Coronary artery (tissue), 2 donors: Measurements from ENCODE around the gene GRK1.

ENCODE experiments used
- DNase-seq: peaks from one replicate; pipeline ENCODE4 v3.0.0-alpha.2; 2017; ENCODE audit warnings: low spot score
- H3K27ac ChIP-seq, 2 donors: fragments of 200-600 bp; sonication (generic); one replicate each; pipeline ENCODE4 v1.5.1; 2016 to 2019
- H3K4me3 ChIP-seq: fragments of 200-600 bp; sonication (generic); 2 replicates; pipeline ENCODE4 v1.5.1; 2016; ENCODE audit warnings: mild to moderate bottlenecking, moderate library complexity
- TF ChIP-seq, protein P1 (sequence below): fragments of 200-600 bp; sonication (generic); IDR thresholded peaks from one replicate; pipeline ENCODE4 v1.5.1; 2019; ENCODE audit warnings: antibody characterized with exemption

The GRK1 gene

DNA sequence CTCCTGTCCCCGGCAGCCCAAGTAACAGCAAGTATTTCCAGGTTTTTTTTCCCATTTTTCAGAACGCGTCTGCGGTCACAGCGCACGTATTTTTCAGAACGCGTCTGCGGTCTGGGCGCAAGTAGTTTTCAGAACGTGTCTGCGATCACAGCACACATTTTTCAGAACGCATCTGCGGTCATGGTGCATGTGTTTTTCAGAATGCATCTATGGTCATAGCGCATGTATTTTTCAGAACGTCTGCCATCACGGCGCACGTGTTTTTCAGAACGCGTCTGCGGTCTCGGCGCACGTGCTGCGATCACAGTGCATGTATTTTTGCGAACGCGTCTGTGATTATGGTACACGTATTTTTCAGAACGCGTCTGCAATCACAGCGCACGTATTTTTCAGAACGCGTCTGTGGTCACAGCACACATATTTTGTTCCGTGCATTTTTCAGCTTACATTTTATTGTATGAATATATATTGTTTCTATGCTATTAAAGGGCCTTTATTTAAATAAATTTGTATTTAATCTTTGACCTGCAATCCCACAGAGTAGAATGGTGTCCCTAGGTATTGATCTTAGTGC lies 28.8 kb upstream of the GRK1 start:
- H3K4me3 ChIP-seq, result no peak overlapping the region
- DNase-seq, result peak; percentile 35
- no peak overlapping the region for H3K27ac ChIP-seq
- TF ChIP-seq, protein P1, sequence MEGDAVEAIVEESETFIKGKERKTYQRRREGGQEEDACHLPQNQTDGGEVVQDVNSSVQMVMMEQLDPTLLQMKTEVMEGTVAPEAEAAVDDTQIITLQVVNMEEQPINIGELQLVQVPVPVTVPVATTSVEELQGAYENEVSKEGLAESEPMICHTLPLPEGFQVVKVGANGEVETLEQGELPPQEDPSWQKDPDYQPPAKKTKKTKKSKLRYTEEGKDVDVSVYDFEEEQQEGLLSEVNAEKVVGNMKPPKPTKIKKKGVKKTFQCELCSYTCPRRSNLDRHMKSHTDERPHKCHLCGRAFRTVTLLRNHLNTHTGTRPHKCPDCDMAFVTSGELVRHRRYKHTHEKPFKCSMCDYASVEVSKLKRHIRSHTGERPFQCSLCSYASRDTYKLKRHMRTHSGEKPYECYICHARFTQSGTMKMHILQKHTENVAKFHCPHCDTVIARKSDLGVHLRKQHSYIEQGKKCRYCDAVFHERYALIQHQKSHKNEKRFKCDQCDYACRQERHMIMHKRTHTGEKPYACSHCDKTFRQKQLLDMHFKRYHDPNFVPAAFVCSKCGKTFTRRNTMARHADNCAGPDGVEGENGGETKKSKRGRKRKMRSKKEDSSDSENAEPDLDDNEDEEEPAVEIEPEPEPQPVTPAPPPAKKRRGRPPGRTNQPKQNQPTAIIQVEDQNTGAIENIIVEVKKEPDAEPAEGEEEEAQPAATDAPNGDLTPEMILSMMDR, result no peak

DNA sequence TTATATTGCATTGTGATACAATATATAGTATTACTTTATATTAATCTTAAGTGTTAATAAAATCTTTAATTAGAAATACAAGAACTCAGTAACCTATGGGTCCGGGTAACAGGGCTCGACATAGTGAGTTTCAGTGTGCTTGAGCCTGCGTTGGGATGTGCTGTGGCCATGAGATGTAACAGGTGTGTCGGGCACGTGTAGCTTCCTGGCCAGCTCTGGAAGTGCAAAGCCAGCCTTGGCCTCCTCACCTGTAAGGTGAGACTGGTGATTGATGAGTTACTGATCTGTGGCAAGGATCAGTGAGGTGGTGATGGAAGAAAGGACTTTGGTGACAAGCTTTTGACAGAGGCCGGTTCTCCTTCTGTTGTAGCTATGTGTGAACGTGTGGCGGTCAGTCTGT lies 28.2 kb upstream of the GRK1 start:
- no peak overlapping the region for H3K27ac ChIP-seq
- H3K4me3 ChIP-seq, result no peak overlapping the region
- peak; percentile 14 for DNase-seq
- TF ChIP-seq, protein P1, result no peak

DNA sequence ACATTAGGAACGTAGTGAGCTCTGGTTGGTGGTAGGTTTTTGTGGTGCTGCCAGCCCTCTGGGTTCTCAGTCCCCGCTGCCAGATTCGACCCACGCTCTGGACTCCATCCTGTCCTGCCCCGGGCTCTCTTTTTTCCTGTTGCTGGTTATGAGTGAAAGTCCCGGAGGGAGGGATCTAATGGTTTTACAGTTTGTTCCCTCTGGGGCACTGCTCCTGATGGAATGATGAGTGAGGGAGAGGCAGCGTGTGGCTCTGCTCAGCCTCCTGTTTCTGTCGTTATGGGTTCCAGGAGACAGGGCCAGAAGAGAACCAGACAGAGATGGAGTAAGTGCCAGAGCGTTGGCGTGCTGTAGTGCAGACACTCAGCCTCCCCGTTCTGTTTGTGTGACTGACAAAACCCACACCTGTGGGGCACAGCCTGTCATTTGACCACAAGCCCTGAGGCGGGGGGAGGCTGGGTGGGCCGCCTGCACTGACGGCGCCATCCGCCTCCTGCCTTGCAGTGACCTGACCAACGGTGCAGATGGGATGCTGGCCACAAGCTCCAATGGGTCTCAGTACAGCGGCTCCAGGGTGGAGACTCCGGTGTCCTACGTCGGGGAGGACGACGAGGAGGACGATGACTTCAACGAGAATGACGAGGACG lies 27.3 kb upstream of the GRK1 start:
- TF ChIP-seq, protein P1, result no peak
- no peak overlapping the region for H3K4me3 ChIP-seq
- no peak overlapping the region for H3K27ac ChIP-seq
- DNase-seq, result peak; percentile 55

DNA sequence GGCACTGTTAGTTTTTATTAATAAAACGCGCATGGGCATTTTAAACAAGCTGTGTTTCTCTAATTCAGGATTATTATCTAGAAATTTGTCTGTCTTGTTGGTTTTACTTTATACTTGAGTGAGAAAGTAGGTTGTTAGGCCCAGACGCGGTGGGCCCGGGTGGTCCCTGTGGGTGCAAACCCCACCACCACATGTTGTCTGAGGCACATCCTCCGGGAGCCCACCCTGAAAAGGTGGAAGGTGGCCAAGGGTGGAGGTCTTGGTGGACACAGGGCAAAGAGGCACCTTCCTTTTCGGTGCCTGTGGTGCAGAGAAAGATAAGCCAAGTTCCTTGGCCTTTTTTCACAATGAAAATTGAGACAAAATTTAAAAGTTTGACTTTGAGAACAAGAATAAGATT lies 25.6 kb upstream of the GRK1 start:
- Histone ChIP-seq H3K27ac (no peak overlapping the region), H3K4me3 (no peak overlapping the region)
- TF ChIP-seq, protein P1, result no peak
- peak; percentile 41 for DNase-seq

DNA sequence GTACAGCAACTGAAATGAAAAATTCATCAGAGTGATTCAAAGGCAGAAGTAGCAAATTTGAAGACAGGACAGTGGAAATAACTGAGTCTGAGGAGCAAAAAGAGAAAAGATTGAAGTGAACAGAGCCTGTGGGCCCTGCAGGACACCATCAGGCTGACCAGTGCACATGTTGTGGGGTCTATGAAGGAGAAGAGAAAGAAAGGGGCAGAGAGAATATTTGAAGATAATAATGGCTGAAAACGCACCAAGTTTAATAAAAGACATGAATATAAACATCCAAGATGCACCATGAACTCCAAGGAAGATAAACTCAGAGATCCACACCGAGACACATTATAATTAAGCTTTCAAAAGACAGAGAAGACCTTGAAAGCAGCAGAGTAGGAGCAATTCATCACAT lies 24.5 kb upstream of the GRK1 start:
- no peak for DNase-seq
- TF ChIP-seq, protein P1, result no peak
- H3K4me3 ChIP-seq, result no peak overlapping the region
- no peak overlapping the region for H3K27ac ChIP-seq

DNA sequence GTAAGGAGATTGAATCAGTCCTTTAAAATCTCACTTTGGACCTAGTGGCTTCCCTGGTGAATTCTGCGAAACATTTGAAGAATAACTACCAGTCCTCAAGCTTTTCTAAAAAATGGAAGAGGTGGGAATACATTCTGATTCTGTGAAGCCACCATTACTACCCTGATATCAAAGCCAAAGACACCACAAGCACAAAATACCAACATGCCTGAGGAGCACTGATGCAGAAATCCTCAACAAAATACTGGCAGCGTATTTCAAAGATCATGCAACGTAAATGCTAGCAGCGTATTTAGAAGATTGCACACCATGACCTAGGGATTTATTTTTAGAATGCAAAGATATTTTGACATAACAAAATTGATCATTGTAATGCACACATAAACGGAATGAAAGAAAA lies 23.4 kb upstream of the GRK1 start:
- TF ChIP-seq, protein P1, result no peak
- H3K4me3 ChIP-seq, result no peak overlapping the region
- DNase-seq, result no peak
- no peak overlapping the region for H3K27ac ChIP-seq

DNA sequence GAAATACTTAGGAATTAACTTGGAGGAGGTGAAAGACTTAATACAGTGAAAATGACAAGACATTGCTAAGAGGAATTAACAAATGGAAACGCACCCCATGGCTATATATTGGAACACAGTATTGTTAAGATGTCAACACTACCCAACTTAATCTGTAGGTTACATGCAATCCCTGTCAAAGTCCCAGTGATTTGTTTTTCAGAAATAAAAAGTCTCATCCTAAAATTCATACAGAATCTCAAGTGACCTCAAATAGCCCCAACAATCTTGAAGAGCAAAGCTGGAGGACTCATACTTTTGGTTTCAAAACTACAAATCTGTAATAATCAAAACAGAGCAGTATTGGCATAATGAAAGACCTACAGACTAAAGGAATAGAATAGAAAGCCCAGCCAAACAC lies 22.2 kb upstream of the GRK1 start:
- Histone ChIP-seq H3K27ac (no peak overlapping the region), H3K4me3 (no peak overlapping the region)
- no peak for DNase-seq
- TF ChIP-seq, protein P1, result no peak
